ENCODE data around the gene SERGEF.

GRCh38 chr11:17771841-17772401 is 240.9 kb downstream of the SERGEF start:
- no peak for TF ChIP-seq CTCF (IDR thresholded peaks at IDR 0.05; ENCODE audit: low read depth, low read length, missing input control)
- no peak for TF ChIP-seq MAX (IDR thresholded peaks at IDR 0.05)
- no peak for TF ChIP-seq REST (IDR thresholded peaks at IDR 0.05)
